ENCODE measurements around the gene ANKRD23.

Gene ANKRD23

DNA sequence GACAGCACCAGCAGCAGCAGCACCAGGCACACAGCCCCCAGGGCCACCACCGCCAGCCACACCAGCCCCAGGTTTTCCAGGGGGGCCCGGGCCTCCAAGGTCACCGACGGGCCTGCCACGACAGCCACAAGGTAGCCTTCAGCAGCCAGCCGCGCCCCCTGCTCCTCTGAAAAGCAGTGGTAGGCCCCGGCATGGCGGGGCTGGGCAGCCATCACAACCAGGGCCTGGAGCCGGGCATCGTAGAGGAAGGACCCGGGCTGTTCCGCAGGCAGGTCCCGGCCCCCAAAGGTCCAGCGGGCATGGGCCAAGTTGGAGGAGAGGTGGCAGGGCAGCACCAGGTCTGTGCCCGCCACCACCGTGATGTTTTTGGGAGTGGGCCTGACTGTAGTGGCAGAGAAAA, 17.3 kb upstream of the ANKRD23 start:
- no peak for DNase-seq

DNA sequence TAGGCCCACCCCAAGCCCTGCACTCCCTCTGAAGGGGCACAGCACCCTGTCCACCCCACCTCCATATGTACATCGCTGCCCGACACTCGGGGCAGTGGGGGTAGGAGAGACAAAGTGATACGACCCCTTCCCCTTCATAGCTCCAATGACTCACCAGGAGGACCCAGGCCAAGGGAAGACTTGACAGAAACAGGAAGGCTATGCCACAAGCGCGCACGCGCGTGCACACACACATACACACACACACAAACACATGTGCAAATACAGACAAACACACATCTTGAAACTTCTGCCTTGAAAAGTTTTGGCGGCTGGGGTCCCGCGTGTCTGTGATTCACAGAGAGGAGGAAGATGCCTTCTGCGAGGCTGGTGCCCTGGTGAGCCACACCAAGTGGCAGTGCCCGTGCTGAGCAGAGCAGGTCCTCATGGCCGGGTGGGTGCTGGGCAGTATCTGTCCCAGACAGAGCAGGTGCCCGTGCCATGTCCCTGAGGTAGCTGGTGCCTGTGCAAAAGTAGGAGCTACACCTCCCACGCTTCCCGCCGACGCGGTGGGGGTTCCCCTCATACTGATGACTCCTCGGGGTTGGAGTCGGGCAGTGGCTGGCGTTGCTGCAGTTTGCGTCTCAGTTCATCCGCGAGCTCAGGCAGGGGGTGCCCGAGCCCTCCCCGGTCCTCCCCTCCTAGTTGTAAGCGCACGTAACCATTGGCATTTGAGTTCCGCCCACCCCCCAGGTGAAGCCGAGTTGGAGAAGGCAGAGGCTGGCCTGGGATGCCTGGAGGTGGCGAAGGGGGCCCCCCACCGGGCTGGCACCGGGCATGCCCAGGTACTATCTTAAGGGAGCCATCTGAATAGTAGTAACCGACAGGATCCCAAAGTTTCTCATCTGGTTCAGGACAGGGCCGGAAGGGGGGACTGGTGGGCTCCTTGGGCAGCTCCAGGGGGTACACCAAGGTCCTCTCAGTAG, 16.5 kb upstream of the ANKRD23 start:
- no peak for DNase-seq

DNA sequence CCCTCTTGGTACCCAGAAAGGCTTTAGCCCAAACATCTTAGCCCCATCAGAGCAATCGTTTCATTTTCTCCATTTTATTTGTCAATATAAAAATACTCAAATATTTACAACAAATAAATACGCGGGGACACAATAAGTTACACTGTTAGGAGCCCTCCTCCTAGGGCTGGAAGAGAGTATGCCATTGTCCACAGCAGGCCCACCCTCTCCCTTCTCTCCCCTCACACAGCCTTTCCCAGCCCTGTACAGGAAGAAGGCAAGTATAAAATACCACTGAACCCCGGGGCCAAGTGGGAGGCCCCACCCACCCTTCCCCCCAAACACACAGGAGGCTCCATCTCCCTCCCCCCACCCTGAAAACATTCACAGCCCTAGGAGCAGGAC, 15.9 kb upstream of the ANKRD23 start:
- DNase-seq: no peak

DNA sequence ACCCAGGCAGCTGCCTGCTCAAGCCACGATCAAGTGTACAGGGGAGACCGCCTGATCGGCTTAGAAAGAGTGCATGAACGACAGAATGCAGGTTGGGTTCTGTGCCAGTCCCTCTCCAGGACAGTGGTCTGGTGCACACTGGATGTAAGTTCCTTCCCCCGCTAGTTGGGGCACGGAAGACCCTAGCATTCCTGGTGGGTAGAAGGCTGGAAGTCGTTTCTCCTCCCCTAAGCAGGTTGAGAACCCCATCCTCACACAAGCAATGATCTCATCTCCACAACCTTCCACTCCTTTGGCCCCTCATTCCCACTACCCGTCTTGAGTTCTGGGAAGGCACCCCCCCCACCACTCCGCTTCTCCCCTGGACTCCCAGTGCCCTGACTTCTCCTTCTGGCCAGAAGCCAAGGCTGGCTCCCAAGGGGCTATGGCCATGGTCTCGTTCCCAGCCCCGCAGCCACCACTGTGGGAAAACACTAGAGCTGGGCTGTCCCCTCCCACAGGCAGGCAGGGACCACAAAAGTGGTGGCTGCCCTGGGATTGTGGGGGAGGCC, 15.4 kb upstream of the ANKRD23 start:
- no peak for DNase-seq

DNA sequence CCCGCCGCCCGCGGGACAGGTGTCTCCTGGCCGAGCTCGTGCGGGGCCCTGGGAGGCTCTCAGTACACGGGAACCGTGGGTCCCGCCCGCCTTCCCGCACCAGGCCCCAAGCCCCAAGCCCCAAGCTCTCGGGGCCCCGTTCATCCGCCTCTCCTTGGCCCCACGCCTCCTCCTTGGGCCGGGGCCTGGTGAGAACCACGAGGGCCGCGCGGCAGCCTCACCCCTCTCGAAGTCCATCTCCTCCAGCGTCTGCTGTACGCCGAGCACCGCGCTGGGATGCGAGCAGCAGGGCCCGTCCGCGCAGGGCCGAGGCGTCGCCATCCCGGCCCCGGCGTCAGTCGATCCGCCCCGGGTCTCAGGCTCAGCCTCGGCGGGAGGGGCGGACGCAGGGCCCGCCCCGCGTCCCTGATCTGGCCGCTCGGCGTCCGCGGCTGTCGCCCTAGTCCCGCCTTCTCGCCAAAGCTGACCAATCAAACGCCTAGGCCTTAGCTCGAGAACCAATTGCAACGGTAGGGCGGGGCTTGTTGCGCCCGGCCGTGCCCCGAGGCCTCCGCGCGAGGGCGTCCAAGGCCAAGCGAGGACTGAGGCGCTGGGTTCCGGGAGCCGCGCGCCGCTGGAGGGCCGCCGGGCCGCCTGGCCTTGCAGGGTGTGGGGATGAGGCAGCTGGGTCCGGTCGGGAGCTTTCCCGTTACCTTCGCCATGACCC, 14.0 kb upstream of the ANKRD23 start, which contains the start of gene ANKRD39:
ANKRD39 (minus strand) TSS at position 350 of the 706 bp plus-strand sequence; CDS start at position 321, 29 bp downstream.
- peak; percentile 99 for DNase-seq

DNA sequence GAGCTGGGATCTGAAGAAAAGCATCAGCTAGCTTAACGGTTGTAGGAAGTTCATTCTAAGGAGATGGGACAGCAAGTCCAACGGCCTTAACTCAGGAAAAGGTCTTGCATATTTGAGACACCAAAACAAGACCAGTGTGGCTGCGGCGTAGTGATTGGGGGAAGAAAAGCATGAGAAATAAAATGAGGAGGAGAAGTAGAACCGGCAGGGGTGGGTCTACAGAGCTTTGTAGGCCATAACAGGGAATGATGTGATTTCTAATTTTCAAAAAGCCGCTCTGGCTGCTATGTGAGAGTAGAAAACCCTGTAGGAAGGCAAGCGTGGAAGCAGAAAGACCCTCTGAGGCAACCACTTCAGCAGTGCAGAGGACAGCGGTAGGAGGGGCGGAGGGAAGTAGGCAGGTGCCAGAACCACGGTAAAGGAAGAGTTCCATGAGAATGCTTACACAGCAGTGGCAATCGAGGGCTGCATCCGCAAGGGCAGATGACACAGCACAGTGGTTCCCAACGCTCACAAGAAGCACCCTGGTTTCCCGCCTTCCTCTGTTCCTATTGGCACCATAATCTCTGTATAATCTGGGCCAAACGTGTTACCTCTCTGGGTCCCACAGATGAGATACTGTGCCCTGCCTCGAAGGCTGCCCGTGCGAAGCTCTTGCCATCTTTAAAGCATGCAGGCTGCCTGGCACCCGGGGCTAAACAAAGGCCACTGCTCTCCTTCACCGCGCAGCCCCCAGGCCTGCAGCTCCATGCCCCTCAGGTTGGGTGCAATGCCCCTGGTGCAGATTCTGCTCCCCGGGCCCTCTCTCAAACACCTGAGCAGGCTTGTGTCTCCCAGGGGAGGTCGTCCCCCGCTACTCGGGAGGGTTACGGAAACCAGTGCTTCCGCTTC, 13.2 kb upstream of the ANKRD23 start:
- DNase-seq: no peak

DNA sequence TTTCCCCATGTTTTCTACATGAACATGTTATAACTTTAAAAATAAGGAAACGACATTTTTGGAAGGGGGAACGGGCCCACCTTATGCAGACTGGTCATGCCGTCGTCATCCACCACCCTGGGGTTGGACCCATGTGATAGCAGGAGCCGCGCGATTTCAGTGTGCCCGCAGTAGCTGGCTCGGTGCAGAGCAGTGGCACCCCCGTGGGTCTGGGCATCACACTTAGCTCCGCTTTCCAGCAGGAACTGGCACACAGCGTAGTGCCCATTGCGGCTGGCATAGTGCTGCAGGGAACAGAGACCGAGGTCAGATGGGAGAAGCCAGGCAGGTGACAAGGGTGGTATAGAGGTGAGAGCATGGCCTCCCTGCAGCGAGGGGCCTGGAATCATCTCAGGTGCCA, 9.5 kb upstream of the ANKRD23 start:
- no peak for DNase-seq

DNA sequence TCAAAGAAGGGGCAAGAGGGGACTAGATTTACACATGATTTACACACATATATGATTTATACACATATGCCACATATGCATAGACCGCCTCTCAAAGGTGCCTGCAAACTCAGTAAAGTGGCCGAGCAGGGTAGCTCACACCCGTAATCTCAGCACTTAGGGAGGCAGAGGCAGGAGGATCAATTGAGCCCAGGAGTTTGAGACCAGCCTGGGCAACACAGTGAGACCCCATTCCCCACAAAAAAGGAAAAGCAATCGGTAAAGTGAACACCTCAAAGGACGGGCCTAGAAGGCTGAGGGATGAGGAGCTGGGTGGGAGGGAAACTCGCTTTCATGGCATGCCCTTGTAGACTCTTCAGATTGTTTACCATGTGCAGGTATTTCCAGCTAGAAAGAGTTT, 8.8 kb upstream of the ANKRD23 start:
- DNase-seq: no peak

DNA sequence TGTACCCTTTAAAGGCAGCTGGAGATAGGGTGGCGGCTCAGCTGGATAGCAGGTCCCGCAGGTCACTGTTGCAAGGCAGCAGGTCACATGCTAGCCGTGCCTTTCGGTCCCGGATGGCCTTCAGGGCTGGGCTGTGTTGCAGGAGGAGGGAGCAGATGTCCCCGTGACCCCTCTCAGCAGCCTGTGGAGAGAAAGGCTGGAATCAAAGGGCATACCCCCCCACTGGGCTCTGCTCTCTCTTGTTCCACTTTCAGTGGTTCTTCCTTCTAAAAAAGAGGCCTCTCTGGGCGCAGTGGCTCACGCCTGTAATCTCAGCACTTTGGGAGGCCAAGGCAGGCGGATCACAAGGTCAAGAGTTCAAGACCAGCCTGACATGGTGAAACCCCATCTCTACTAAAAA, 4.4 kb upstream of the ANKRD23 start:
- DNase-seq: no peak

DNA sequence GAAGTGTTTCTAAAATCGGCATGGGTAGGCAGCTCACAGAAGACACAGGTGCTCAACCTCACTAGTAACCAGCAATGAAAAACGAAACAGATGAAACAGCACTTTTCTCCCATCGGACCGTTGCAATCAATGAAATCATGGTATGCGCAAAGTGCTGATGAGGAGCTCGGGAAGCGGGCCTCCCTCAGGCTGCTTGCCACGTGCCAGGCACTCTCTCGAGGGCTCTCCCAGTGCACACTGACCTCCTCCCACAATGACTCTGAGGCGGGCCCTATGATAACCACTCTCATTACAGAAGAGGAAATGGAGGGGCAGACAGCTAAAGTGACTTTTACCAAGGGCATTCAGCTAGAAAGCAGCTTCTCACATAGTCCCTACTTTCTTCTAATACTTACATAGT, 3.8 kb upstream of the ANKRD23 start:
- no peak for DNase-seq

DNA sequence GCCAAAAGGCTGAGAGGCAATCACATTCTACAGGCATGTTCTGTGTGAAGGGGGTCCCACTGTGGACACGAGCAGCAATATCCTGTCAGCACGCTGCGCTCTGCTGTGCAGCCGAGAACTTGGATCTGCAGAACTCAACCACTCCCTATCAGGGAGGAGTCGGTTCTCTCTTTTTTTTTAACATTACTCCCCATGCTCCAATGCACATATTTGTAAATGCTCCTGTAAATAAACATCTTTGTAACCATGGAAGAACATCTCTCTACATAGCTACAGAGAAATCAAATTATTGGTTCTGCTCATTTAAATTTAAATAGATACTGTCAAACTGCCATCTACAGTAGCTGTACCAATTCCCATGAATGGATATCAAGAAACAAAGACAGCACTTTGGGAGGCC, 3.0 kb upstream of the ANKRD23 start:
- no peak for DNase-seq

DNA sequence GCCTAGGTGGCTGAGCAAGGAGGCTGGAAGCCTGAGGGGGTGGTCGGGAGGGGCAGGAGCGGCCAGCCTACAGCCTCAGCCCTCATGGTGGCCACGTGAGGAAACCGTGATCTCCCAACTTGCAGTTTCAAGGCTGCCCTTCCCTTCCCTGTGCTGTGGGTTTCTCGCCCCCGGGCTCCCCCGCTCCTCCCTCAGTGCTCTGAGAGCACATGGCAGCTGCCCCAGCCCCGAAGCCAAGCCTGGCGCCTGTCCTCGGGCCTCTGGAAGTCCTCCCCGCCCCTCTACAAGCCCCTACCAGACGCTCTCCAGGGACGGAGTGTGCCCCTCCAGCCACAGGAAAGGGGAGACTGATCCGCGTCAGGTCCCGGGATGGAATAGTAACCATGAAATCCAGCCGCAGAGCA, 586 bp upstream of the ANKRD23 start:
- DNase-seq: no peak

DNA sequence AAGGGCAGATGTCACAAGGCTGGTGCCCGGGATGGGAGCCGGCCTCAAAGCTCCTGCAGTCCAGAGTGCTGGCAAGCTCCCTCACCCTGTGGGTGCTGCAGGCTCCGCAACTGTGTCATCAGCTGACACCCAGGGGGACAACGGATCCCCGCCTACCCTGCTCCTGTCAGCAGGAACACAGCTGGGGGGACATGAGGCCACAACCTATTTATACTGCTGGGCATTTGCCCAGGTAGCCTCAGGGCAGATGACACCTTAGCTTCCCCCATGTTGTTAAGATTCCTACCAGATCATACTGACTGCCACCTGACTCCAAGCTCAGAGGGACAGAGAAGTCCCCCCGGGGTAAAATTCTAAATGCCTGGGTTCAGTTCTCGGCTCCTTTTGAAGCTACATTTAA, 1.2 kb downstream of the ANKRD23 start:
- no peak for DNase-seq

DNA sequence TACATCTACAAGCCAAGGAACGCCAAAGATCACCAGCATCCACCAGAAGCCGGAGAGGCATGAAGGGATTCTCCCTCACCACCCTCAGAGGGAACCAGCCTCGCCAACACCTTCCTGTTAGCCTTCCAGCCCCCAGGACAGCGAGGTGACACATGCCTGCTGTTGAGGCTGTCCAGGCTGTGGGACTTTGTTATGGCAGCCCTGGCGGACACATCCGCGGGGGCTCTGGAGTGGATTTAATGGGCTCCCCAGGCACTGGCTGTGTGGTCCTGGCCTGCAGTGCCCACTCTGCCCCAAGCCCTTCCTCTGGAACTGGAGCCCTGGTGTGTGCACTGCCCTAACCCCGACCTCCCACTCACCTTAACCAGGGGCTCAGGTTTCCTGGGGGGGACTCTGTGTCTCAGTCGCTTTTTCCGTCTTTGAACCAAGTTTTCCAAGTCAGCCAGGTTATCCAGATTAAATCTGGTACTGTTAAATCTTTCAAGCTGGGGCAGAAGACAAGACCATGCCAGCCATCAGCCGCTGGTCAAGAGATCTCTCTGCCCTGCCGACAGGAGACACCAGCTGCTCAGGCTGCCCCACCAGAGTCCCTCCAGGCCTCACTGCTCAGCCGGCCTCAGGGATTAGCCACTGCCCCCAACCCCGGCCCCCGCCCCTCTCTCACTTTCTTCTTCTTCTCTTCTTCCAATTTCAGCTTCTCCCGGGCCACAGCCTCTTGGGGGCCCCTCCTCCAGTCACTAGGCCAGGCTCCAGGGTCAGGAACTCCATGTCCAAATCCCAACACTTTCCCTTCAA, 1.9 kb downstream of the ANKRD23 start:
- no peak for DNase-seq

DNA sequence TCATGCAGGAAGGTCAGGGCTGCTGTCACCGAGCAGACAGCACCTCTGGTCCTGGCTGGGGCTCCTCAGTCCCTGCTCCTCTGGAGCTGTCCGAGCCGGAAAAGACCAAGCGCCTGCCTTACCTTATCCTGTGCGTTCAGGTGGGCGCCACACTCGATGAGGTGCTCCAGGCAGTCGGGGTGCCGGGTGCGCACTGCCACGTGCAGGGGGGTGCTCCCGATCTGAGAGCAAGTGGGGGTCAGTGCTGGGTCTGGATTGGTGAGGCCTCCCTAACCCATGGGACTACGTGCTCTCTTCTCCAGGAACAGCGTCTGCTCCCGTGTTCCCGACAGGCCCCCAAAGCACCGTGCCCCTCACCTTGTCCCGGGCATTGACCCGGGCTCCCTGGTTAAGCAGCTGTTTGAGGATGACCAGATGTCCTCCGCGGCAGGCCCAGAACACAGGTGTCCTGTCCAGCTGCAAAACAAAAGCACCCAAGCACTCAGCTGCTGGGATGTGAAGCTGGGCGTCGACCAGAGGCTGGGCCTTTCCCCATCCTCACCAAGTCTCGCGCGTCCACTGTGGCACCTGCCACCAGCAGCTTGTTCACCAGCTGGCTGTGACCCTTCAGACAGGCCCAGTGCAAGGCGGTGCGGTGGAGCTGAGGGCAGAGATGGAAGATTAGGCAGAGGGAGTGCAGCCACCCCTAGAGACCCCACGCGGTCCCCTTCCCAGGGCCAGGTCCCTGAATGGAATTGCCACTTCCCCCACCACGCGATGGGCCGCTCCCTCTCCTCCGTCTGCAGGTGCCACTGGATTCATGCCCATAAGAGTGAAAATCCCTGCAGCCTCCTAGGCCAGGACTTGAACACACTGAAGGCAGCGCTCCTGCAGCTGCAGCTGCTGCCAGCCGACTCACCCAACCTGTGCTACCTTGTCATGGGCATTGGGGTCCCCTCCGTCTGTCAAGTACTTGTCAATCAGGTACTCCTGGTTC, 3.7 kb downstream of the ANKRD23 start:
- DNase-seq: no peak

DNA sequence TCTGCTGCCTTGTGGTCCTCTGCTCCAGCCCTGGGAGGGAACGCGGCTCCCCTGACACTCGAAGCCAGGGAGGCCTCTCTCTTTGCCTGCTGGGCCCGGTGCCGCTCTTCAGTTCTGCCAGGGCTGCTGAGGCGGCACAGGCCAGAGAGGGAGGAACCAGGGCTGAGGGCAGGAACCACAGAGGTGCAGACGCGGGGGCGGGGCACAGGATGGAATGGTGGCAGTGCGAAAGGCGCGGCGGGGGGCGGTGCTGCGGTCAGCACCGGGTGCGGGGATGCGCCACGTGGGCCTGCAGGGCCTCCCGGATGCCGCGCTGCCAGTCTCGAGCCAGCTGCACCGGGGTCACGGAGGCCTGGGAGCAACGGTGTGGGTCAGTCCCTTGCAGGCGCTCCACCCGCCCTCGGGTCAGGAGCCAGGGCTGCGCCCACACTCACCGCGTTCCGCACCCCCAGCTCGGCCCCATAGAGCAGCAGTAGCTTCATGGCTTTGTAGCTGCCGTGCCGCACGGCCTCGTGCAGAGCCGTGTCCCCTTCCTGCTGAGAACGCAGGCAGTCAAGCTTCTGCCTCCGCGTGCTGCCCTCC, 4.4 kb downstream of the ANKRD23 start:
- peak; percentile 90 for DNase-seq

DNA sequence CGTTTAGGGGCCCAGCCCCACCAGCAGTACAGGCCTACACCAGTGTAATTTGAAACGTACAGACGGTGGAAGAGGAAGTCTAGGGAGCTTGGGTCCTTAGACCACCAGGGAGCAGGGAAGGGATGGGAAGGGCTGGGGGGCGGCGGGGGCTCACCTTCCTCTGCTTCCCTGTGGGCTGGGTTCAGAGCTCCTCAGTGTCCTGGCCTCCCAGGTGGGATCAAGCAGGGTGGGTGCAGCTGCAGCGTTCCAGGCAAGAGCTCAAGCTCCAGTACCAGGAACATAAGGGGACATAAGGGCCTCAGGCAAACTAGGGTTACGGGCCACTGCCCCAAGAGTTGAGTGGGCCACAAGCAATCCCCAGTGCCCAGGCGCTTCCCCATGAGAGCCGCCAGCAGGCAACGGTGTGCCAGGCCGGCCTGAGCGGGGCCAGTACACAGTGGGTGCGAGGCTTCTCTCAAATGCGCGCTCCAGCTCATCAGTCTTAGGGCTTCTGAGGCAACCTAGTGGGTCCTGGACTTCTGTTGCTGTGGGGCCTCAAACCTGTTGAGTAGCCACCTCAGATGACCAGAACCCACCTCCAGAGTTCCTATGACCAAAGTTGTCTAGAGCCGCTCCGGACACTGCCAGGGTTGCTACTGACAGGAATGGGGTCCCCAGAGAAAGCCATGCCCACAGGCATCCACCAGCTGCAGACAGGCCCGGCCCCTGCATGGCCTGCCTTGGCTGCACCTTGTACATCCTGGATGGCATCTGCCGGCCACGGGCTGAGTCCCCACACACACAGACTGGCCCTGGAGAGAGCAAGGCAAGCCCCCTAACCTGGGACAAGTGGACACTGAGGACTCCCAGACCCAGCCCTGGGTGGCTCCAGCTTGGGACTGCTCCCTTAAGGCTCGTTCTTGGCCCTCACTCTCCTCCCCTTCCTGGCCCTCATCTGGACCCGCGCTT, 5.2 kb downstream of the ANKRD23 start:
- DNase-seq: no peak

DNA sequence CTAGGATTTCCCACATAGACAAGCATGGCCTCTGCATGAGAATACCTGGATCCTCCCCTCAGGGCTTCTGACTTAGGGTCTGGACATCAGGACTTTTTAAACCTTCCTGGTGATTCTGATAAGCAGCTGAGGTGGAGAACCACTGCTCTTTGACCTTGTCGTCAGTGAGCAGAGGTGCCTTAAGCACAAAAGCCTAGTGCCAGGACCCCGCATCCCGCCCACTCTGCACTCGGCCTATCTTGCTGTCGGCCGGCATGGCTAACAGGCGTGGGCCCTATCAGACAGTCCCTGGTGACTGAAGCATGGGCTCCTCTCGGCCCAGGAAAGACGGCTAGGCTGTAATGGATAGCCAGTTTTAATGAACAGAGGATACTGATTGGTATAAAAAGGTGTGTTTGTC, 6.2 kb downstream of the ANKRD23 start:
- DNase-seq: no peak

DNA sequence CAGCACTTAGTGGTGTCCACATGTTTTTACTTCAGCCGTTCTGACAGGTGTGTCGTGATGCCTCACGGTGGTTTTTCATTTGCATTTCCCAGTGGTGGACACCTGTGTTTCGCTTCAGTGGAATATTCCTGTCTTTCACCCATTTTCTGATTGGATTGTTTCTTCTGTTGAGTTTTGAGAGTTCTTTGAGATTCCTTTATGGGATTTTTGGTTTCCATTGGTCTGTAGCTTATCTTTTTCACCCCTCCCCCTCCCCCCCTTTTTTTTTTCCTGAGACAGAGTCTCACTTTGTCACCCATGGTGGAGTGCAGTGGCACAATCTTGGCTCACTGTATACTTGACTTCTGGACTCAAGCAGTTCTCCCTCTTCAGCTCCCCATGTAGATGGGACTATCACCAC, 8.0 kb downstream of the ANKRD23 start:
- DNase-seq: no peak
